8988T (cell line): ENCODE results near the gene TMPRSS6.

ENCODE experiments used
- DNase-seq: peaks from one replicate; pipeline ENCODE4 v3.0.0; 2011

The TMPRSS6 gene

GRCh38 chr22:37109242-37109917 is at the start of gene TMPRSS6:
TSS of gene TMPRSS6 (minus strand) at chr22:37109713. CDS start at chr22:37103417, 6,296 bp downstream.
- DNase-seq = no peak

GRCh38 chr22:37158963-37159290 is 49.4 kb upstream of the TMPRSS6 start:
- no peak for DNase-seq

- DNase-seq = no peak
Observed at GRCh38 chr22:37157516-37158285, 48.2 kb upstream of the TMPRSS6 start.

GRCh38 chr22:37156686-37157435 is 47.3 kb upstream of the TMPRSS6 start:
- no peak for DNase-seq

- DNase-seq = no peak
Observed at GRCh38 chr22:37155971-37156370, 46.5 kb upstream of the TMPRSS6 start.

- no peak for DNase-seq
Observed at GRCh38 chr22:37154925-37155712, 45.6 kb upstream of the TMPRSS6 start.

- no peak for DNase-seq
Observed at GRCh38 chr22:37153901-37154300, 44.4 kb upstream of the TMPRSS6 start.

- DNase-seq = no peak
Observed at GRCh38 chr22:37151401-37151800, 41.9 kb upstream of the TMPRSS6 start.

GRCh38 chr22:37150701-37151100 is 41.2 kb upstream of the TMPRSS6 start:
- DNase-seq = no peak

- DNase-seq = no peak
Observed at GRCh38 chr22:37148742-37149665, 39.5 kb upstream of the TMPRSS6 start.

- DNase-seq = no peak
Observed at GRCh38 chr22:37148031-37148651, 38.6 kb upstream of the TMPRSS6 start.

- DNase-seq = no peak
Observed at GRCh38 chr22:37147186-37147990, 37.9 kb upstream of the TMPRSS6 start.

- no peak for DNase-seq
Observed at GRCh38 chr22:37146507-37147180, 37.1 kb upstream of the TMPRSS6 start.

- no peak for DNase-seq
Observed at GRCh38 chr22:37146051-37146385, 36.5 kb upstream of the TMPRSS6 start.

GRCh38 chr22:37145180-37146050 is 35.9 kb upstream of the TMPRSS6 start:
- DNase-seq = no peak

- no peak for DNase-seq
Observed at GRCh38 chr22:37144180-37144554, 34.7 kb upstream of the TMPRSS6 start.

GRCh38 chr22:37141971-37142370 is 32.5 kb upstream of the TMPRSS6 start:
- DNase-seq = no peak

- DNase-seq = no peak
Observed at GRCh38 chr22:37141476-37141875, 32.0 kb upstream of the TMPRSS6 start.

- no peak for DNase-seq
Observed at GRCh38 chr22:37140686-37141323, 31.3 kb upstream of the TMPRSS6 start.
